ENCODE data around the gene TMOD2. TPM values are rescaled to one million over a fixed set of nuclear protein-coding genes. Genes with fewer than 3 reads are reported as not detected.

The TMOD2 gene
- total RNA-seq, 2 experiments from 2014 or later: 5.6 to 6.9 TPM

DNA sequence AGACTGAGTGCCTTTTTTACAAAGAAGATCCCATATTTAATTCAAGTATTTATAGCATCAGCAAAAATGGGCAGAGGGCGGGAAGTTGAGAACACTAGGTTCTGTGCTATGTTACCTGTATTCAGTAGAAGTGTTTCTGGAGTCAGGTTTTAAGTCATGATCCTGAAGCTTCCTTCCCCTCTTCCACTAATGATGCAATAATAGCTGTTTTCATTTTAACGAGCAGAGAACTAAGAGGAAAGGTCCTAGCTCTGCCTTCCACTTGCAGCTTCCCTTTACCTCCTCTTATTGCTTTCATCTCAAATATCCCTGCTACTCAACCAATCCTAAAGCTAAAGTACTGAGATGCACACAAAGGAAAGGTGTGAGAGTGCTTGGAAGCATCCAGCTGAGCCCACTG is 61.2 kb downstream of the TMOD2 start:
- Histone ChIP-seq H3K27me3 (ENCODE audit: control insufficient read depth in 1 of 2, insufficient read depth in 2 of 2, low read length in 2 of 2) (no peaks in the 10 kb centered on the region), H3K27ac (ENCODE audit: low read depth in 1 of 2, low read length in 2 of 2) (no peak overlapping the region), H3K9me3 (ENCODE audit: control insufficient read depth in 1 of 2, insufficient read depth in 1 of 2, low read length in 2 of 2) (no peaks in the 10 kb centered on the region), H3K4me3 (ENCODE audit: low read length) (no peak overlapping the region), H3K36me3 (ENCODE audit: insufficient read depth, low read length) (peaks cover 3% of the 10 kb centered on the region), H3K4me1 (ENCODE audit: insufficient read depth, low read length) (no peaks in the 10 kb centered on the region)
- DNase-seq (no peak), ATAC-seq (ENCODE audit: poor library complexity) (no peak)
- intact Hi-C loops (cut with DNase I, micrococcal nuclease): no loop called here
- ChIA-PET CTCF (no interaction called here), POLR2A (interaction anchor here (0.6 kb wide), 1 partner anchor 134 kb away, joined by 6 read pairs; no protein-coding TSS in a partner anchor)
- no peak overlapping the region for H3K4me3 Mint-ChIP-seq
- H3K4me1 Mint-ChIP-seq (ENCODE audit: low read depth): no peaks in the 10 kb centered on the region
- H3K27ac Mint-ChIP-seq: no peak overlapping the region
- no peaks in the 10 kb centered on the region for H3K9me3 Mint-ChIP-seq
- TF ChIP-seq, protein P1, sequence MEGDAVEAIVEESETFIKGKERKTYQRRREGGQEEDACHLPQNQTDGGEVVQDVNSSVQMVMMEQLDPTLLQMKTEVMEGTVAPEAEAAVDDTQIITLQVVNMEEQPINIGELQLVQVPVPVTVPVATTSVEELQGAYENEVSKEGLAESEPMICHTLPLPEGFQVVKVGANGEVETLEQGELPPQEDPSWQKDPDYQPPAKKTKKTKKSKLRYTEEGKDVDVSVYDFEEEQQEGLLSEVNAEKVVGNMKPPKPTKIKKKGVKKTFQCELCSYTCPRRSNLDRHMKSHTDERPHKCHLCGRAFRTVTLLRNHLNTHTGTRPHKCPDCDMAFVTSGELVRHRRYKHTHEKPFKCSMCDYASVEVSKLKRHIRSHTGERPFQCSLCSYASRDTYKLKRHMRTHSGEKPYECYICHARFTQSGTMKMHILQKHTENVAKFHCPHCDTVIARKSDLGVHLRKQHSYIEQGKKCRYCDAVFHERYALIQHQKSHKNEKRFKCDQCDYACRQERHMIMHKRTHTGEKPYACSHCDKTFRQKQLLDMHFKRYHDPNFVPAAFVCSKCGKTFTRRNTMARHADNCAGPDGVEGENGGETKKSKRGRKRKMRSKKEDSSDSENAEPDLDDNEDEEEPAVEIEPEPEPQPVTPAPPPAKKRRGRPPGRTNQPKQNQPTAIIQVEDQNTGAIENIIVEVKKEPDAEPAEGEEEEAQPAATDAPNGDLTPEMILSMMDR (IDR thresholded peaks at IDR 0.05): no peak
- no peaks in the 10 kb centered on the region for H3K27me3 Mint-ChIP-seq
- H3K36me3 Mint-ChIP-seq (ENCODE audit: low read depth): peaks cover 78% of the 10 kb centered on the region

- intact Hi-C loops (cut with DNase I, micrococcal nuclease): no loop called here
- H3K9me3 Mint-ChIP-seq: peaks cover under 1% of the 10 kb centered on the region
- TF ChIP-seq, protein P1 (IDR thresholded peaks at IDR 0.05): no peak
- H3K27me3 ChIP-seq (ENCODE audit: control insufficient read depth in 1 of 2, insufficient read depth in 2 of 2, low read length in 2 of 2): no peaks in the 10 kb centered on the region
- H3K36me3 ChIP-seq (ENCODE audit: insufficient read depth, low read length): peaks cover 3% of the 10 kb centered on the region
- no peak for DNase-seq
- no peak overlapping the region for H3K27ac ChIP-seq (ENCODE audit: low read depth in 1 of 2, low read length in 2 of 2)
- CTCF ChIA-PET: no interaction called here
- H3K4me3 Mint-ChIP-seq: no peak overlapping the region
- H3K4me3 ChIP-seq (ENCODE audit: low read length): no peak overlapping the region
- ATAC-seq (ENCODE audit: poor library complexity): no peak
- no peaks in the 10 kb centered on the region for H3K9me3 ChIP-seq (ENCODE audit: control insufficient read depth in 1 of 2, insufficient read depth in 1 of 2, low read length in 2 of 2)
- no peaks in the 10 kb centered on the region for H3K27me3 Mint-ChIP-seq
- H3K27ac Mint-ChIP-seq: no peak overlapping the region
- peaks cover 68% of the 10 kb centered on the region for H3K36me3 Mint-ChIP-seq (ENCODE audit: low read depth)
- POLR2A ChIA-PET: no interaction called here
- no peaks in the 10 kb centered on the region for H3K4me1 ChIP-seq (ENCODE audit: insufficient read depth, low read length)
- no peaks in the 10 kb centered on the region for H3K4me1 Mint-ChIP-seq (ENCODE audit: low read depth)
Measured at GRCh38 chr15:51814606-51815005, 63.2 kb downstream of the TMOD2 start.

- TF ChIP-seq, protein P1 (IDR thresholded peaks at IDR 0.05): no peak
- ChIA-PET CTCF (no interaction called here), POLR2A (no interaction called here)
- Histone ChIP-seq H3K27ac (ENCODE audit: low read depth in 1 of 2, low read length in 2 of 2) (no peak overlapping the region), H3K9me3 (ENCODE audit: control insufficient read depth in 1 of 2, insufficient read depth in 1 of 2, low read length in 2 of 2) (peaks cover 3 to 17% of the 10 kb centered on the region in 2 experiments), H3K4me3 (ENCODE audit: low read length) (no peak overlapping the region), H3K4me1 (ENCODE audit: insufficient read depth, low read length) (no peaks in the 10 kb centered on the region), H3K27me3 (ENCODE audit: control insufficient read depth in 1 of 2, insufficient read depth in 2 of 2, low read length in 2 of 2) (no peaks in the 10 kb centered on the region), H3K36me3 (ENCODE audit: insufficient read depth, low read length) (no peaks in the 10 kb centered on the region)
- no peak for ATAC-seq (ENCODE audit: poor library complexity)
- no peaks in the 10 kb centered on the region for H3K27me3 Mint-ChIP-seq
- peaks cover 13% of the 10 kb centered on the region for H3K9me3 Mint-ChIP-seq
- peaks cover 60% of the 10 kb centered on the region for H3K36me3 Mint-ChIP-seq (ENCODE audit: low read depth)
- intact Hi-C loops (cut with DNase I, micrococcal nuclease): no loop called here
- no peak overlapping the region for H3K4me3 Mint-ChIP-seq
- no peaks in the 10 kb centered on the region for H3K4me1 Mint-ChIP-seq (ENCODE audit: low read depth)
- H3K27ac Mint-ChIP-seq: no peak overlapping the region
- DNase-seq: no peak
Measured at GRCh38 chr15:51816611-51817010, 65.2 kb downstream of the TMOD2 start.

All from CD4-positive, alpha-beta T cell (primary cell).